Activated T-cell treated with anti-CD3 and anti-CD28 coated beads for 4 hours (primary cell): ENCODE data around the gene SEC16B.

Experiments used
- DNase-seq: peaks from one replicate; pipeline ENCODE4 v3.0.0-alpha.2; 2020

Gene SEC16B

DNA sequence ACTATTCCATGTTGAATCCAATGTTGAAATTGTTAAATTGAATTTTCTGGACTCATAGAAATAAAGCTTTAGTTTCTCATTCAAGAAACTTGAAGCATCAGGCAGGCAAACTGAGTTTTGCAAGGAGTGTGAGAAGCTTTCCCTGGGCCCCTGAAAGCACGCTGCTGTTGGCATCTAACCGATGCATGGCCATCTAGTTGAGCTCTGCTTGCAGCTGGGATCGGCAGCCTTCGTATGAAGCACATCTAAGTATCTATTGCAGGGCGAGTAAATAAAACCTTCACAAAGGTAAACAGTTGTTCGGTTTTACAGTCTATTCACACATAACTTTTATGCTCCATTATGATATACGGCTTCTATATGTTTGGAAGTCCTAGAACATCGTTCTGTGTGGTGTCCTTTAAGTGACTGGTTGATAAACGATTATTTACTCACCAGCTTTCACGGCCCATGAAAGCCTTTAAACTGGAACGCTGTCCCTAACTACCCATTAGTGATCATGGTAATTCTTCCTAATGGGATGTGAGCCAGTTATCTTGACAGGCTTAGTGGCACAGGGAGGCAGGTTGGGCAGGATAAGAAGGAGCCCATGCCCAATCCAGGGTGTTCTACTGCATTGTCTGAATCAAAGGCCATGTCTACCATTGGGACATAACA is 71.7 kb downstream of the SEC16B start:
- no peak for DNase-seq

DNA sequence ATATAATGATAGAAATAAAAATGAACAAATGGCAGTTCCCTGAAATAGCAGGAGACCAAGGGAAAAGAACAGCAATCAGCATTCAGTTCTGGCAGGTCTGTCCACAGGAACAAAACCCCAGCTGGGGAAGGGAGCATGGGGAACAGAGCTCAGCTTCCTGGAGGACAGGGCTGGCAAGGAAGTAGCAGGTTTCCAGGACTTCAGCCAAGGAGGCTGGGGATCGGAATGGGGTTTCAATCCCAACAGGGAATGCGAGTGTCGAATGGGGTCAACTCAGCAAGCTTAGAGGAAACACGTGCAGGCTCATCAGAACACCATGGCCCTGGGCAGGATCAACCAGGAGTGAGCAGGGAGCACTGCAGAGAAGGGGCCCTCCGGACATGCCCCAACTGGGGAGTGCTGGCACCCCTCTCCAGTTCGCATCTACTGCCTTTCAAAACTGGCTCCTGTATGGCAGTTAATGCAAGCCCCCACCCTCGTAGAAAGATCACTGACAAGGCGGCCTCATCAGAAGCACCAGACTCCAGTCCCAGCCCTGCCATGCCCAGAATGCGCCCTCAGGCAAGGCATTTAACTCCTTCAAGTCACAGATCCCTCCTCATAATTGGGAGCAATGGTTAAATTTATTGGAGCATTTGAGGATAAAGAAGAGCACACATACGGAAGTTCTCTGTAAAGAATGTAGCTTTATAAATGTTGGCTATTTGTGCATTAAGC is 72.4 kb downstream of the SEC16B start:
- DNase-seq = no peak
